HL-60/S4 treated with retinoic acid at 250 ng/mL for 4 days and 3 days (cell line): ENCODE measurements around the gene SAMD4B.

Source experiments
- in situ Hi-C: fragments of 300-500 bp; cut with MboI; formaldehyde crosslinking; loops from 2 replicates; pipeline ENCODE4 v1.7.0; 2022; ENCODE audit warnings: low sequenced_read_pairs

Gene SAMD4B

GRCh38 chr19:39422020-39422419 is 79.8 kb downstream of the SAMD4B start:
- in situ Hi-C loops: no loop called here

- in situ Hi-C loops: no loop called here
These were observed 81.3 kb downstream of the SAMD4B start for GRCh38 chr19:39423258-39424086.

GRCh38 chr19:39424934-39425333 is 82.7 kb downstream of the SAMD4B start:
- in situ Hi-C loops: no loop called here

GRCh38 chr19:39425744-39426143 is 83.5 kb downstream of the SAMD4B start:
- in situ Hi-C loops: no loop called here

DNA sequence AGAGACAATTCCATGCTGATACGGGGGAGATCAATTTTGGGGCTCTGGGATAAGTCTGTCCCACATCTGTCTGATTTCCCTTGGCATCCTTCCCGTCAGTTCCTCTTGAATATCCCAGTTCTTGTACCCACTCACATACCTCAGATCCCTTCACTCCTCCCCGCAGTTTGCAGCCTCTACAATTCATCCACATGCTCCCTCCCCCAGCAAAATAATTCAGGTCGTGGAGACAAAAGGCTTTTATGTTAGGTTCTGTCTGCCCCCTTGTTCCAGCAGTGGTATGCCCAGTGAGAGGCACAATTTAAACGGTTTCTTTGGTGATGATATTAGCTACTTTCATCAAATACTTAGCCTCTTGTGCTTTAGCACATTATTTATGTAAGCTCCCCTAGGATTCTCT is 83.9 kb downstream of the SAMD4B start:
- in situ Hi-C loops: no loop called here

DNA sequence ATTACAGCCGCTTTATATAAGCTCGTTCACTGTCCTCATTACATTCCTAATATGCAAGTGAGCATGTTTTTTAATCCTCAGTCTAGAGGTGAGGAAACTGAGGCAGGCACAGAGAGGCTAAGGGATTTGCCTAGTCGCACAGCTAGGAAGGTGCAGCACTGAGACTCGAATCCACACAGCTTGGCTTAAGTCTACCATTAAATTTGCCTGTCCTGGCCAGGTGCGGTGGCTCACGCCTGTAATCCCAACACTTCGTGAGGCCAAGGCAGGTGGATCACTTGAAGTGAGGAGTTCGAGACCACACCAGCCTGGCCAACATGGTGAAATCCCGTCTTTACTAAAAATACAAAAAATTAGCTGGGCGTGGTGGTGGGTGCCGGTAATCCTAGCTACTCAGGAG is 85.5 kb downstream of the SAMD4B start:
- in situ Hi-C loops: no loop called here

DNA sequence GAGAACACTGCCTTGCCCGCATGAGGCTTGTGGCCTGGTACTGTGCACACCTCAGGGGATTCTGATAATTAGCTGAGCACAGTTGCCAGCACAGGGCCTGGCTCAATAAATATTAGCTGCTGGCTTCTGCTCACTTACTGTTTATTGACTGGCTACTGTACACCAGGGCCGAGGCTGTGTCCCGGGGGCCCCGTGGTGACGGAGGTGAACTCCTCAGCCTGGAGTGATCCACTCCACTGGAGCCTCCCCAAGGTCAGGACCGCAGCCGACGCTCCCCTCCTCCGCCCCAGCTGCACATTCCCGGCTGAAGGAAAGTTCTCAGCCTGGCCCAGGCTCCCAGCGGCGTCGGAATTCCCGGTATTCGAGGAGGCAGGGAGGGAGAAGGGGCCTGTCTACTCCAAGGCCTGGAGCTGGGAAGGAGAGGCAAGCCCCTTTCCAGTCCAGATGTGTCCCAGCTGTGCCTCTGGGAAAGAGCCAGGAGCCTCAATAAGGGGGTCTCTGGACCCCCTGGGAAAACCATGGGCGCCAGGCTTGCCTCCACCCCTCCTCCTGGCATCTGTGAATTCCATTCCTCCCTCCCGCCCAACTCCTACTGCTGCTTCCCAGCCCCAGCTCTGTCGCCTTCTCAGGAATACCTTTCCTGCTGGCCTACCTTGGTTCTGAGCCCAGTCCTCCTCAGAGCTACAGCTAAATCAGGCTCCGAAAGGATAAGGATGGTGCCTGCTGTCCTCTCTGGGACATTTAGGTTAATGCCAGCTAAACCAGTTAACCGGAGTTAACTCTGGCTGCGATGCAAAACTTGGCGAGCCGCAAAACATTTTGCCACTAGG is 86.3 kb downstream of the SAMD4B start:
- in situ Hi-C loops: no loop called here

DNA sequence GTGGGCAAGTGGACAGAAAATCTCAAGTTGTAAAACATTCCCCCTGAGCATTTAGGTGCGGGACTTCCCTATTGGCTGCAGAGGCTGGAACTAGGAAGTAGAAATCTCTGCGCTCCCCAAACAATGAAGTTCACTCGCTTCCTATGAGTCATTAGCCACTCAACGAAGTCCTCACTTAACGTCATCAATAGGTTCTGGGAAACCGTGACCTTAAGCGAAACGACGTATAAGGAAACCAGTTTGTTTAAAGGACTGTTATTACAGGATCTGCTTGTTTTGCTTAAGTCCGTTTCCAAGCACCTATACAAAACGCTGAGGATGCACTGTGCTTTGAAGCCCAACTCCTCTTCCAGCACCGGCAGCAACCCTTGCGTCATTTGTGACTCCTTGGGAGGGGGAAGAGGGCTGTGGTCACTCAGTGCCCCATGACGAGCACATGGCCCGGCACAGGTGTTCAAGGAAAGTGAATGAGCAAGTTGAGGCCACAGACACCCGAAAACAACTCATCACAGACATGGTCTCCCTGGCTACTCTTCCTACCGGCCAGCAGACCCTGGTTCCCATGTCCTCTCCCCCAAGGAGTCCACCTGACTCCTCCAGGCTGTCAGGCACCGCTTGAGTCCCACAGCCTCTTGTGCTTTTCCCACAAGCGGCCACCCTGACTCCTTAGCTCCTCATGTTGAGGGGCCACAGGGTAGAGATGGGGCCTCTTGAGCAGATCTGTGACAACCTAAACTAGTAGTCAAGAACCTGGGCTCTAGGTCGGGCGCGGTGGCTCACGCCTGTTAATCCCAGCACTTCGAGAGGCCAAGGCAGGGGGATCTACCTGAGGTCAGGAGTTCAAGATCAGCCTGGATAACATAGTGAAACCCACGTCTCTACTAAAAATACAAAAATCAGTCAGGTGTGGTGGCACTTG is 88.7 kb downstream of the SAMD4B start:
- in situ Hi-C loops: no loop called here

GRCh38 chr19:39432677-39433025 is 90.4 kb downstream of the SAMD4B start:
- in situ Hi-C loops: no loop called here

DNA sequence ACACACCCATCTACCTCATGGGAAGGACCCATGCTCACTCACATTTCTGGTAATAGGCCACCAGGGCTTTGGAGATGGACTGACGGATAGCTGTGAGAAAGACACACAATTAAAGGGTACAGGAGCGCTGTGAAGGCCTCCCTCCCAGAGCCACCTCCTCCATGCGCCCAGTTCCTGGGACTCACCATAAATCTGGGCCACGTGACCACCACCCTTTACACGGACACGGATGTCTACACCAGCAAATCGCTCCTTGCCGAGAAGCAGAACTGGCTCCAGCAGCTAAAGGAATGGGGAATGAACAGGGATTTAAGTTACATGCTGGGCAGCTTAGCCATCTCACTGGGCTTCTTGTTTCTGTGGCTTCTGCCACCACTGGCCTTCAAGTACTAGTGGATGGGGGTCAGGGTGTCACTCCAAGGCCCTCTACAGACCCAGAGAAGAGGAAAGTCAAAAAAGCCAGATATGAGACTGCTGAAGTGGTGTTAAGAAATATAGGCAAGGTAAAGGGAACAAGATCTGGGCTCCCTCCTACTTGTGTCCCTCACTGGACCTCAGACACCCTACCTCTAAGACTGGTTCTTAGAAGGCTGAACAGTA is 91.4 kb downstream of the SAMD4B start:
- in situ Hi-C loops: no loop called here

GRCh38 chr19:39434123-39435076 is 92.2 kb downstream of the SAMD4B start:
- in situ Hi-C loops: no loop called here
